K562 (cell line): ENCODE measurements around the gene MAEL. TPM values are rescaled to one million over a fixed set of nuclear protein-coding genes. Genes with fewer than 3 reads are reported as not detected.

Experiments
- CHD4 ChIP-seq: fragments of 200-600 bp; sonication (generic); IDR thresholded peaks from 3 replicates; pipeline ENCODE4 v1.6.1; 2012; ENCODE audit warnings: low read depth, mild to moderate bottlenecking, mixed read lengths, low read length, inconsistent platforms; ENCODE audit not compliant: insufficient read depth, insufficient replicate concordance, poor library complexity, severe bottlenecking
- ERF ChIP-seq: fragments of 450-650 bp; formaldehyde crosslinking; IDR thresholded peaks from 2 replicates; pipeline ENCODE4 v1.4.0; 2020; ENCODE audit warnings: mild to moderate bottlenecking, mixed read lengths
- HOXB6 ChIP-seq: fragments of 250-450 bp; sonication (Bioruptor Pico); IDR thresholded peaks from 2 replicates; pipeline ENCODE4 v1.5.1; 2022; ENCODE audit warnings: mild to moderate bottlenecking, borderline replicate concordance
- MED1 ChIP-seq: sonication (generic); formaldehyde crosslinking; IDR thresholded peaks from 2 replicates; pipeline ENCODE4 v1.8.1; 2023; ENCODE audit warnings: missing genetic modification reagents, borderline replicate concordance
- NRF1 ChIP-seq, 2 experiments: fragments of 450-650 bp; IDR thresholded peaks in 1 of 2; conservative IDR thresholded peaks in 1 of 2; 2 replicates each; pipeline ENCODE4 v1.6.1; 2014; ENCODE audit warnings: mild to moderate bottlenecking in 2 of 2
- POLR2G ChIP-seq: fragments of 200-400 bp; formaldehyde crosslinking; IDR thresholded peaks from 2 replicates; pipeline ENCODE4 v1.6.1; 2017; ENCODE audit warnings: low read depth, mild to moderate bottlenecking, antibody characterized with exemption, low read length, moderate library complexity
- TEAD2 ChIP-seq: fragments of 450-650 bp; IDR thresholded peaks from 2 replicates; pipeline ENCODE4 v1.6.1; 2016; ENCODE audit warnings: missing genetic modification characterization, control low read depth, missing compliant biosample characterization
- YY1 ChIP-seq, 3 experiments: IDR thresholded peaks; 2 replicates each; pipeline ENCODE4 v1.6.1; 2011; ENCODE audit warnings: low read length in 2 of 3, mild to moderate bottlenecking in 2 of 3, moderate library complexity in 2 of 3, borderline replicate concordance in 1 of 3, control low read depth in 1 of 3, low read depth in 1 of 3; ENCODE audit not compliant: insufficient read depth in 3 of 3, insufficient replicate concordance in 2 of 3, control insufficient read depth in 1 of 3, insufficient read length in 1 of 3; ENCODE audit errors: extremely low read depth in 1 of 3
- polyA plus RNA-seq, 8 experiments: library from polyadenylated mRNA; depleted of rRNA in 4 of 8; stranded (reverse) in 5 of 8; unstranded in 3 of 8; fragments of >200 nt; fragmentation: Nextera tagmentation in 2 of 8; fragmentation: Illumina TruSeq in 1 of 8; extraction: Ambion mirVana in 2 of 8; extraction: Trizol in 1 of 8; gene quantifications; 2 replicates each; pipeline versions ENCODE4 v1.2.1 to v1.2.3, GENCODE V29; 2011 to 2014; ENCODE audit warnings: inconsistent platforms in 1 of 8, missing spikeins in 1 of 8
- total RNA-seq, 7 experiments: library from RNA; depleted of rRNA in 6 of 7; stranded (reverse); fragments of >200 nt in 6 of 7; fragmentation: Illumina TruSeq in 2 of 7; extraction: Trizol in 2 of 7; gene quantifications; 2 replicates each; pipeline versions ENCODE4 v1.2.1 to v1.2.3, GENCODE V29; 2011 to 2021; ENCODE audit warnings: low replicate concordance in 1 of 7
- TF ChIP-seq, protein P1 (sequence below): fragments of 250-450 bp; sonication (Bioruptor Pico); IDR thresholded peaks from 2 replicates; pipeline ENCODE4 v1.4.0; 2020; ENCODE audit warnings: borderline replicate concordance
- TF ChIP-seq, protein P2 (sequence below): sonication (generic); formaldehyde crosslinking; IDR thresholded peaks from 2 replicates; pipeline ENCODE4 v1.8.1; 2023; ENCODE audit warnings: mild to moderate bottlenecking, missing genetic modification reagents, moderate library complexity
- TF ChIP-seq, protein P3 (sequence below): fragments of 450-650 bp; IDR thresholded peaks from 2 replicates; pipeline ENCODE4 v1.6.1; 2018; ENCODE audit warnings: mild to moderate bottlenecking, low read depth; ENCODE audit not compliant: partially characterized antibody
- TF ChIP-seq, protein P4 (sequence below): sonication (generic); formaldehyde crosslinking; IDR thresholded peaks from 2 replicates; pipeline ENCODE4 v1.8.0; 2022; ENCODE audit warnings: missing genetic modification reagents, mild to moderate bottlenecking, moderate library complexity, borderline replicate concordance
- TF ChIP-seq, protein P5 (sequence below): fragments of 250-450 bp; sonication (Bioruptor Pico); IDR thresholded peaks from 2 replicates; pipeline ENCODE4 v1.8.0; 2022; ENCODE audit warnings: inconsistent platforms
- TF ChIP-seq, protein P6 (sequence below): sonication (generic); formaldehyde crosslinking; IDR thresholded peaks from 2 replicates; pipeline ENCODE4 v1.8.0; 2023; ENCODE audit warnings: mild to moderate bottlenecking, missing genetic modification reagents
- TF ChIP-seq, protein P7 (sequence below): sonication (generic); formaldehyde crosslinking; IDR thresholded peaks from 2 replicates; pipeline ENCODE4 v1.8.1; 2023; ENCODE audit warnings: mild to moderate bottlenecking, missing genetic modification reagents

The MAEL gene
- total and polyA plus RNA-seq, 9 of the 15 experiments (the other 6 are each of a cell fraction or from before 2014, with no cell fraction given): 0.11 to 1.9 (median 0.75) TPM

DNA sequence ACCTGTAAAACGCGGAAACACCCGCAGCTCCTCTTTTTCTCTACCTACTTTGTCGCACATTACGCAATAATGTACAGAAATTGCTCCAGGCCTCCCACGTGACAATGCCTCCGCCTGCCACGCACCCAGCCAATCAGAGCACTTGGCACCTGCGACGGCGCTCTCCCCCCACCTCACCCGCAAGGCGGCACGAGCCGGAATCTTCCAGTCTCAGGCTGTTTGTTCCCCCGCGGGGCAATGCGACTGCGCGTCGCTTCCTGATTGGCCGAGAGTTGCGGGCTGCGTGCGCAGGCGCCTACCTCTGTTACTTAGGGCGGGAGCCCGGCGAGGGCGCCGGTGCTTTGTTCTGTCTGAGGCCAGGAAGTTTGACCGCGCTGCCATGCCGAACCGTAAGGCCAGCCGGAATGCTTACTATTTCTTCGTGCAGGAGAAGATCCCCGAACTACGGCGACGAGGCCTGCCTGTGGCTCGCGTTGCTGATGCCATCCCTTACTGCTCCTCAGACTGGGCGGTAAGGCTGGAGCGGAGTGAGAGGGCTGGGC is at the start of gene MAEL (continued):
- TF ChIP-seq, protein P1, sequence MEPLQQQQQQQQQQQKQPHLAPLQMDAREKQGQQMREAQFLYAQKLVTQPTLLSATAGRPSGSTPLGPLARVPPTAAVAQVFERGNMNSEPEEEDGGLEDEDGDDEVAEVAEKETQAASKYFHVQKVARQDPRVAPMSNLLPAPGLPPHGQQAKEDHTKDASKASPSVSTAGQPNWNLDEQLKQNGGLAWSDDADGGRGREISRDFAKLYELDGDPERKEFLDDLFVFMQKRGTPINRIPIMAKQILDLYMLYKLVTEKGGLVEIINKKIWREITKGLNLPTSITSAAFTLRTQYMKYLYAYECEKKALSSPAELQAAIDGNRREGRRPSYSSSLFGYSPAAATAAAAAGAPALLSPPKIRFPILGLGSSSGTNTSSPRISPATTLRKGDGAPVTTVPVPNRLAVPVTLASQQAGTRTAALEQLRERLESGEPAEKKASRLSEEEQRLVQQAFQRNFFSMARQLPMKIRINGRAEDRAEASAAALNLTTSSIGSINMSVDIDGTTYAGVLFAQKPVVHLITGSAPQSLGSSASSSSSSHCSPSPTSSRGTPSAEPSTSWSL (CRISPR knock-in tag): no peak
- TF ChIP-seq, protein P2, sequence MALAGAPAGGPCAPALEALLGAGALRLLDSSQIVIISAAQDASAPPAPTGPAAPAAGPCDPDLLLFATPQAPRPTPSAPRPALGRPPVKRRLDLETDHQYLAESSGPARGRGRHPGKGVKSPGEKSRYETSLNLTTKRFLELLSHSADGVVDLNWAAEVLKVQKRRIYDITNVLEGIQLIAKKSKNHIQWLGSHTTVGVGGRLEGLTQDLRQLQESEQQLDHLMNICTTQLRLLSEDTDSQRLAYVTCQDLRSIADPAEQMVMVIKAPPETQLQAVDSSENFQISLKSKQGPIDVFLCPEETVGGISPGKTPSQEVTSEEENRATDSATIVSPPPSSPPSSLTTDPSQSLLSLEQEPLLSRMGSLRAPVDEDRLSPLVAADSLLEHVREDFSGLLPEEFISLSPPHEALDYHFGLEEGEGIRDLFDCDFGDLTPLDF: no peak
- TF ChIP-seq, protein P3, sequence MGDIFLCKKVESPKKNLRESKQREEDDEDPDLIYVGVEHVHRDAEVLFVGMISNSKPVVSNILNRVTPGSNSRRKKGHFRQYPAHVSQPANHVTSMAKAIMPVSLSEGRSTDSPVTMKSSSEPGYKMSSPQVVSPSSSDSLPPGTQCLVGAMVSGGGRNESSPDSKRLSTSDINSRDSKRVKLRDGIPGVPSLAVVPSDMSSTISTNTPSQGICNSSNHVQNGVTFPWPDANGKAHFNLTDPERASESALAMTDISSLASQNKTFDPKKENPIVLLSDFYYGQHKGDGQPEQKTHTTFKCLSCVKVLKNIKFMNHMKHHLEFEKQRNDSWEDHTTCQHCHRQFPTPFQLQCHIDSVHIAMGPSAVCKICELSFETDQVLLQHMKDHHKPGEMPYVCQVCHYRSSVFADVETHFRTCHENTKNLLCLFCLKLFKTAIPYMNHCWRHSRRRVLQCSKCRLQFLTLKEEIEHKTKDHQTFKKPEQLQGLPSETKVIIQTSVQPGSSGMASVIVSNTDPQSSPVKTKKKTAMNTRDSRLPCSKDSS: no peak
- TF ChIP-seq, protein P4, sequence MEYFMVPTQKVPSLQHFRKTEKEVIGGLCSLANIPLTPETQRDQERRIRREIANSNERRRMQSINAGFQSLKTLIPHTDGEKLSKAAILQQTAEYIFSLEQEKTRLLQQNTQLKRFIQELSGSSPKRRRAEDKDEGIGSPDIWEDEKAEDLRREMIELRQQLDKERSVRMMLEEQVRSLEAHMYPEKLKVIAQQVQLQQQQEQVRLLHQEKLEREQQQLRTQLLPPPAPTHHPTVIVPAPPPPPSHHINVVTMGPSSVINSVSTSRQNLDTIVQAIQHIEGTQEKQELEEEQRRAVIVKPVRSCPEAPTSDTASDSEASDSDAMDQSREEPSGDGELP (CRISPR knock-in tag): peak; percentile 45; the same call in 1 of the 2 replicates
- no peak for TF ChIP-seq MED1
- TF ChIP-seq YY1 (IDR thresholded peaks at IDR 0.05; ENCODE audit: borderline replicate concordance in 1 of 3, control insufficient read depth in 1 of 3, extremely low read depth in 1 of 3, insufficient read depth in 3 of 3, insufficient read length in 1 of 3, insufficient replicate concordance in 2 of 3, low read depth in 1 of 3, low read length in 2 of 3): no peak
- no peak for TF ChIP-seq HOXB6 (CRISPR knock-in tag)
- TF ChIP-seq CHD4: no peak
- TF ChIP-seq, protein P5, sequence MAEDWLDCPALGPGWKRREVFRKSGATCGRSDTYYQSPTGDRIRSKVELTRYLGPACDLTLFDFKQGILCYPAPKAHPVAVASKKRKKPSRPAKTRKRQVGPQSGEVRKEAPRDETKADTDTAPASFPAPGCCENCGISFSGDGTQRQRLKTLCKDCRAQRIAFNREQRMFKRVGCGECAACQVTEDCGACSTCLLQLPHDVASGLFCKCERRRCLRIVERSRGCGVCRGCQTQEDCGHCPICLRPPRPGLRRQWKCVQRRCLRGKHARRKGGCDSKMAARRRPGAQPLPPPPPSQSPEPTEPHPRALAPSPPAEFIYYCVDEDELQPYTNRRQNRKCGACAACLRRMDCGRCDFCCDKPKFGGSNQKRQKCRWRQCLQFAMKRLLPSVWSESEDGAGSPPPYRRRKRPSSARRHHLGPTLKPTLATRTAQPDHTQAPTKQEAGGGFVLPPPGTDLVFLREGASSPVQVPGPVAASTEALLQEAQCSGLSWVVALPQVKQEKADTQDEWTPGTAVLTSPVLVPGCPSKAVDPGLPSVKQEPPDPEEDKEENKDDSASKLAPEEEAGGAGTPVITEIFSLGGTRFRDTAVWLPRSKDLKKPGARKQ (CRISPR knock-in tag): peak; percentile 88
- no peak for TF ChIP-seq ERF
- TF ChIP-seq, protein P6, sequence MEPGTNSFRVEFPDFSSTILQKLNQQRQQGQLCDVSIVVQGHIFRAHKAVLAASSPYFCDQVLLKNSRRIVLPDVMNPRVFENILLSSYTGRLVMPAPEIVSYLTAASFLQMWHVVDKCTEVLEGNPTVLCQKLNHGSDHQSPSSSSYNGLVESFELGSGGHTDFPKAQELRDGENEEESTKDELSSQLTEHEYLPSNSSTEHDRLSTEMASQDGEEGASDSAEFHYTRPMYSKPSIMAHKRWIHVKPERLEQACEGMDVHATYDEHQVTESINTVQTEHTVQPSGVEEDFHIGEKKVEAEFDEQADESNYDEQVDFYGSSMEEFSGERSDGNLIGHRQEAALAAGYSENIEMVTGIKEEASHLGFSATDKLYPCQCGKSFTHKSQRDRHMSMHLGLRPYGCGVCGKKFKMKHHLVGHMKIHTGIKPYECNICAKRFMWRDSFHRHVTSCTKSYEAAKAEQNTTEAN (CRISPR knock-in tag): no peak
- TF ChIP-seq, protein P7, sequence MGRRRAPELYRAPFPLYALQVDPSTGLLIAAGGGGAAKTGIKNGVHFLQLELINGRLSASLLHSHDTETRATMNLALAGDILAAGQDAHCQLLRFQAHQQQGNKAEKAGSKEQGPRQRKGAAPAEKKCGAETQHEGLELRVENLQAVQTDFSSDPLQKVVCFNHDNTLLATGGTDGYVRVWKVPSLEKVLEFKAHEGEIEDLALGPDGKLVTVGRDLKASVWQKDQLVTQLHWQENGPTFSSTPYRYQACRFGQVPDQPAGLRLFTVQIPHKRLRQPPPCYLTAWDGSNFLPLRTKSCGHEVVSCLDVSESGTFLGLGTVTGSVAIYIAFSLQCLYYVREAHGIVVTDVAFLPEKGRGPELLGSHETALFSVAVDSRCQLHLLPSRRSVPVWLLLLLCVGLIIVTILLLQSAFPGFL (CRISPR knock-in tag): no peak
- TF ChIP-seq TEAD2 (tag): no peak
- 0 out of 2 replicates have a peak, but pooled peaks have one; percentile 14 for TF ChIP-seq POLR2G
- TF ChIP-seq NRF1 (conservative IDR thresholded peaks at IDR 0.05 in 1 of 2, IDR thresholded peaks at IDR 0.05 in 1 of 2): peak; percentile 27 to 42; a peak in 2 of 4 replicates
